NK-92 treated with Interleukin-12 subunit alpha and Interleukin-12 subunit beta, amount 100 ng/mL, for 24 hours (cell line): ENCODE results near the gene NACC1.

Experiments
- DNase-seq: peaks from one replicate; lab custom pipeline; 2025; lab: John Stamatoyannopoulos, UW

The NACC1 gene

GRCh38 chr19:13100031-13100588 is 18.0 kb upstream of the NACC1 start:
- peak; percentile 33 for DNase-seq

GRCh38 chr19:13100841-13101589 is 17.0 kb upstream of the NACC1 start:
- DNase-seq = no peak

GRCh38 chr19:13101590-13102415 is 16.3 kb upstream of the NACC1 start:
- DNase-seq = no peak

GRCh38 chr19:13102416-13102665 is 15.7 kb upstream of the NACC1 start:
- DNase-seq = no peak

- no peak for DNase-seq
Measured at GRCh38 chr19:13102666-13103580, 15.1 kb upstream of the NACC1 start, which contains the start of gene LYL1. TSS of gene LYL1 (minus strand) at chr19:13102858. CDS start at chr19:13101171, 1,687 bp downstream.

GRCh38 chr19:13103581-13104359 is 14.3 kb upstream of the NACC1 start:
- no peak for DNase-seq

GRCh38 chr19:13104360-13104847 is 13.7 kb upstream of the NACC1 start:
- no peak for DNase-seq

- DNase-seq = no peak
Measured at GRCh38 chr19:13104848-13105711, 13.0 kb upstream of the NACC1 start.

GRCh38 chr19:13109361-13110098 is 8.5 kb upstream of the NACC1 start:
- DNase-seq = no peak

GRCh38 chr19:13110099-13110610 is 7.9 kb upstream of the NACC1 start:
- DNase-seq = no peak

GRCh38 chr19:13112555-13112954 is 5.5 kb upstream of the NACC1 start:
- no peak for DNase-seq

- no peak for DNase-seq
Measured at GRCh38 chr19:13115936-13116281, 2.2 kb upstream of the NACC1 start.

- DNase-seq = peak; percentile 86
Measured at GRCh38 chr19:13116282-13117175, 1.5 kb upstream of the NACC1 start, which contains the start of gene TRMT1. TSS of gene TRMT1 (minus strand) at chr19:13116740. CDS start at chr19:13116399, 341 bp downstream.

GRCh38 chr19:13117176-13117771 is 790 bp upstream of the NACC1 start:
- DNase-seq = no peak

- DNase-seq = peak; percentile 49
Measured at GRCh38 chr19:13118424-13119193, 545 bp downstream of the NACC1 start.

GRCh38 chr19:13119627-13120026 is 1.6 kb downstream of the NACC1 start:
- DNase-seq = no peak

GRCh38 chr19:13120031-13120430 is 2.0 kb downstream of the NACC1 start:
- DNase-seq = no peak
